ENCODE data around the gene CSTPP1. TPM values are rescaled to one million over a fixed set of nuclear protein-coding genes. Genes with fewer than 3 reads are reported as not detected.
"Not testable (repeated sequence)": the region's sequence is repeated elsewhere in the genome, so short reads cannot be mapped to it uniquely, and the experiment has no call there.

Gene CSTPP1
- total RNA-seq, 1 donor from 2014 or later, result 39.1 TPM

DNA sequence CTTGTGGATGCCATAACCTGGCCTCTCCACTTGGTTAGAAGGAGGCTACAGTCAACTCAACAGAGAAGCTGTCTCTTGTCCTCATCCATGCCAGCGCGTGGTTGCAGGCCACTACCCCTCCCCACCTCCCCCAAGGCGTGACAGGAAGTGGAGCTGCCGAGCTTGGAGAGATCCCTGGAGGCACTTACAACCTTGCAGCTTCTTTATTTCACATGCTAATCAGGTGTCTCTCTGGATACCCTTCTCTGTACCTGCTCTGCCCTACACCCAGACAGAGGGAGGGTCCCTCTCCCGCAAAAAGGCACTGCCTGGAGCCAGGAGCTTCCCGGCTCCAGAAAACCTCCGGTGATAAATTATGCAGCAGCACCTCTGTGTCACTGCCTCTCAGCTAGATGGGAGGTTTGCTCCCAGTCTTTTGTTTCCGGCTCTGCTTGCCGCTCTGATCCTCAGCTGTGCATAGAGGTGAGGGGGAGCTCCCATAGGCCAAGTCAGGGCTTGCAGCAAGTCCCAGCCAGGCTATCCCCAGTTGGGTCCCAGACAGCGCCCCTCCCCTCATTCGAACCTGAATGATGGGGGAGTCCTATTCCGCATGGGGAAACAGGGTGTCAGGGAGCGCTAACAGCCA lies 23.9 kb upstream of the CSTPP1 start:
- DNase-seq (ENCODE audit: low spot score), result no peak

DNA sequence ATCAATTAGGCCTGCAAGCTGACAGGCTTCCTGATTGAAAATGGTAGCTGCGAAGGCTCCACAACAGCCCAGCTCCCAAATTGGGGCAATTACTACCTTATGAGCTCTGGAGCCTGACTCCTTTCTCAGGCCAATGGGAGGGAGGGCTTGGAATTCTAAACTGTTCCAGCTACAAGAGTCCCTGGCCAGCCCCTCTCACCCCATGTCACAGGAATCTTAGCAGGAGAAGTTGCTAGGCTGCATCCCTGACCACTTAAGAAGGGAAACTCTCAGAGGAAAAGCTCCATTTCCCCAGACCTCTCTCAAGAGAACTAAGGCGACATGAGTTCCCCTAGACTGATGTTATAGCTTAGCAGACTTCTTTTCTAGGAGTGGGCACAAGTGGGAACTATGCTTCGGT lies 23.1 kb upstream of the CSTPP1 start:
- DNase-seq (ENCODE audit: low spot score), result no peak

DNA sequence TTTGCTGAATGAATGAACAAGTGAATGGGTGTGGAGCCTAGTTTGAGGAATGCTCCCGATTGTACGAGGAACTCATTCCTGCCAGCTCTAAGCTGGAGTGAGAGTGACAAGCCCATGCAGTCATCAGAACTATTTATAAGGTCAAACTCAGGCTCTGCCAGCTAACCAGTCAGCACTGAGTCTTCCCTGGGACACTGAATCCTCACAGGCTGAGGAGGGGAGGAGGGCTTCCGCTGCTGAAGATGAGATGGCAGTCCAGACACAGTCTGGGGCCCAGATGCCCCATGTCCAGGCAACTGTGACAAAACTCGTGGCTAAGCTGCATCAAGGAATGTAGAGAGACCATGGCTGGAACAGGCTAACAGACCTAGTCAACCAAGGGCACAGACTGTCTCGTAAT lies 22.2 kb upstream of the CSTPP1 start:
- DNase-seq (ENCODE audit: low spot score), result no peak

DNA sequence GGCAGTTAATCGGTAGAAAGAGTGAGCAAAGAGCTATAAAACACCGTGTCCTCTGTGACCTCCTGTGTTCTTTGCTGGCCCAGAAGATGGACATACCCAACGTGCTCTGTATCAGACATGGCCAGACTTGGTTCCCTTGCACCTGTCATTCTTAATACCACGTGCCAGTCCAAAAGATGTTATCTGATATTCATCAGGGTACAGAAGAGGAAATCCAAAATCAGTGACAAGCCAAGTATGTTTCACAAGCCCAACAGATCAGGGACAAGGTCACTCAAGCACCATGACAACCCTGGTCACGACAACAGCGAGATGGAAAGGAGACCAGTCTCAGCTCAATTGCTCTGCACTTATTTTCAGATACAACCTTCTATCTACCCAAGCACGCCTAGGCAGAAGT lies 21.7 kb upstream of the CSTPP1 start:
- no peak for DNase-seq (ENCODE audit: low spot score)

DNA sequence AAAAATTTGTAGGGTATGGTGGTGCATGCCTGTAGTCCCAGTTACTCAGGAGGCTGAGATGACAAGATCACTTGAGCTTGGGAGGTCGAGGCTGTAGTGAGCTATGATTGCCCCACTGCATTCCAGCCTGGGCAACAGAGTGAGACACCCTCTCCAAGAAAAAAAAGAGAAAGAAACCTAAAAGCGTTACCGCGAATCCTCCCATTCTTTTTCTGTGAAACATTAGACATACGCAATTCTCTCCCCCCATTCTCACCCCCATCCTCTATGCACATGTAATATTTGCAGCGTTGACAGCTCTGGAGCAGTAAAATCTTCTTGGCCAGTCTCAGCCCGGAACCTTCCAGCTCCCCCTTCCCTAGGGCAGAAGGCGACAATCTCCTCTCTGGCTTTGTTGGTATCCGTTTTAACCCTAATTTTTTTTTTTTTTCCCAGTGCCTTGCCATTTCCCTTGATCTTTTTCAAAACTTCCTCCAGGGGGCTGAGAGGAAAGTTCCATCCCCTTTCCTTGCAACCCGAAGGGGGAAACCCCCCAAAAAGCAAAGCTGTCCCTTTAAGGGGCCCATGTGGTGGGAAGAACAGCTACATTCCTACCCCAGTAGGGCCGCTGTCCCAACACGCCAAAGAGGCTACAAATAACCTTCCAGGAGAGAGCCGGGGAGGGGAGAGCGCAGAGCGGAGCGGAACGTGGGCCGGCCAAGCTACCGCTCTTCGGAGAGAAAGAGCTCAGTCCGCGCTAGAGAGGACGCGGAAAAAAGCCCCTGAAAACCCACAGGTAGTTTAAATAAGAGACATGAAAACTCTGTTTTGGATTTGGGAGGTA lies 20.1 kb upstream of the CSTPP1 start:
- no peak for DNase-seq (ENCODE audit: low spot score)

DNA sequence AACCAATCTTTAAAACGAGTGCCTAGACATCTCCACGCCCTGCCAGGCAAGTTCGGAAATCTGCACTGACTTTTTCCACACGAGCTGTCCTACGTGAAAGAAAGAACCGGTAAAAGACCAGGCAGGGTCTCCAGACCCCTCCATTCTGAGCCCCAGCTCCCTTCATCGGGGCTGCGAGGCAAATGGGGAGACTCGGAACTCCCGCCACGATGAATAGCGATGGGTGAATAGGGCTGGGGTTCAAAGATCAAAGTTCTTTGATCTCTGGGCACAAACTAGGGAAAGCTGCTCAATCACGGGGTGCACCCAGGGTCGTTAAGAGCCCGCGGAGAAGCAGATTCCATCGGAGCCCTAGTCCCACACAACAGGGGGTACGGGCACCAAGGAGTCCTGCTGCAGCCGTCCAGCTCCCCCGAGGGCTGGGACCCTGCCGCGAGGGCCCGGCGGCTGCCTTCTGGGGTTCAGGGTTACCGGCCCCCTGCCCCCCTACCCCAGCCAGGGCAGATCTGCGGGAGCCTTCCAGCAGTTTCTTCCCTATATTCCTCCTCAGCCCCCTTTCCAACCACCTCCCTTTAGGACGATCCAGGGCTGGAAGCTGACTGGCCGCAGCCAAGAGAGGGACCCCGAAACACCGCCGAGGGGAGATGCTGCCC lies 19.3 kb upstream of the CSTPP1 start:
- DNase-seq (ENCODE audit: low spot score), result no peak

DNA sequence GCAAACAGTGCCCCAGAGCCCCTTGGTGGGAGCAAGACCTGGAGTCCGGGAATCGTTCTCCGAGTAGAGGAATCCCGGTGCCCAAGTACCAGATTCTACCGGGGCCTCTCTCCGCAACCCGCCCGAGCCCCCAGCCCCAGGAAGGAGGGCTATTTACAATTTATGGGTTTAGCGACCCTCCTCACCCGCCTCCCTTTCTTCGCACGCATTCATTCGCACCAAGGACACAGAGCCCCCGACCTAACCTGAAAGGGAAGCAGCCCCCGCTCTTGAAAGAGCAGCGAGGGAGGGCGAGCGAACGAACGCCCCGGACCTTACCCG lies 18.8 kb upstream of the CSTPP1 start:
- no peak for DNase-seq (ENCODE audit: low spot score)

DNA sequence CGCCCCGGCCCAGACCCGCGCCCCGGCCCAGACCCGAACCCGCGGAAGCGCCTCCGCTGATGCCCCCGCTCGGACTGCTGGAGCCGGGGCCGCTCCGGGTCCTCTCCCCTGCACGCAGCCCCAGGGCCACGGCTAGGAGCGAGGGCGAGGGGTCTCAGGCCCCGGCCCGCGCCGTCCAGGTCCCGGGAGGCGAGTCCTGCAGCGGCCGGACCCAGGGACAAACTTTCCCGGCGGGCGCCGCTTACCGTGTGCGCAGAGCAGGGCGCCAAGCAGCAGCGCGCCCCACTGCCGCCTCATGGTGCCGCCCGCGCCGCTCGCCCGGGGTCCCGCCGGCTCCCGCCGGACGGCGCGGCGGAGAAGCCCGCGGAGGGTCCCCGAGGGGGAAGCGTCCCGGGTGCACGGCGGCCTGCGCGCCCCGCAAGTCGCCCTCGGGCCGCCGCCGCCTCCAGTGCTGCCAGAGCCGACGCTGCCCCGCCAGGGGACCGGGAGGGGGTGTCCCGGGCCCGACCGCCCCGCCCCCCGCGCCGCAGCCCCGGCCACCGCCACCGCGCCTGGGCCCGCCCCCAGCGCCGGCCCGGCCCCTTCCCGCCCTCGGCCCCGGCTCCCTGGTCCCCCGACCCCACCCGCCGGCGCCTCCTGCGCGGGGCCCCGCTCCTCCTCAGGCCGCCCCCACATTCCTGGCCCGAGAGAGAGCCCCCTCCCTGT lies 18.3 kb upstream of the CSTPP1 start, which contains the start of gene LRP4:
Gene LRP4 (minus strand): TSS at position 468 of the 705 bp plus-strand sequence. CDS start 171 bp downstream, at position 297.
- no peak for DNase-seq (ENCODE audit: low spot score)

DNA sequence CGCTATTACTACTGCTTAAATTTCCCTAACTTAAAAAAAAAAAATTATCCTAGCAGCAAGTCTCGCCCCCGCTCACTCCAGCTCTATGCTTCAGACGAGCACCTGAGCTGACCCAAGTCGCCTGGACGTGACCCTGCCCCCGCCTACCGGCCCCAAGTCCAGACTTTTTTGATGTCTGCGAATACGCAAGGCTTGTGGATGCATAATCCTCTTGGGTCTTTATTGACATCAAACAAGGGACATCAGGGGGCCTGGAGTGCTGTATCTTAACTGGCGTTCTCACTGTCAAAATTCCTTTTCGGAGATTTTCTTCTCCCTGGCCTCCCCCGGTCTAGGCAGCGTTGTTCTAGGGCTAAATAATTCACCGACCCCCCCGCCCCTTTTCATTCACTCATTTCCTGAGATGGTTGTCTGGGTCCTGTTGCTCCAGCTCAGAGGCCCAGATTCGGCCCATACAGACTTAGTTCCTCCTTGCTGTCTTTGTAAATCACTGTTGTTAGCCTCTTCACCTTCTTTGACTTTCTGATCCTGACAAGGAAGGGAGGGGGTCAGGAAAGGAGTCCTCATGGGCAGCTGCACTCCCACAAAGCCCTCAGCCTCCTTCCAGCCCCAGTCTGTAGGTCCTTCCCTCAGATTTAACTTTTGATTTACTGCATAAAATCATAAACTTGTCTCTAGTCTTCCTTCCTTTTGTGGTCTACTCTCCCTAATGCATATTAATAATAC lies 17.6 kb upstream of the CSTPP1 start:
- no peak for DNase-seq (ENCODE audit: low spot score)

DNA sequence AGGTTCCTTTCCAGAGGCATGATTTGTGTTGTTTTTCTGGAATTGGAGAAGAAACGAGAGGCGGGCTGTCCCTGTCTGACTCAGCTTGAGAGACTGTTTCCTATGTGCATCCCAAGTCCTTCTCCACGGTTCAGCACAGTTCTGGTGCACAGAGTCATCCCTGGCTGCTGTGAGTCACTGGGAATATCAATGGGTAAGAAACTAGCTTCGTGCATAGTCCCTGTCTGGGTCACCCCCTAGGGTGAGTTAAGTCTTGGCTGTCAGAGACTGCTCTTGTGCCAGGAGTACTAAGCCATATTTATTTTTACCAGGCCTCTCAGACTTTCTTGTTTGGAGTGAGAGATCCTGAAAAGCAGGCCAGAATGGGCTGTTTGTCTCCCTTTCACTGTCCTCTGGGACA lies 15.8 kb upstream of the CSTPP1 start:
- no peak for DNase-seq (ENCODE audit: low spot score)

DNA sequence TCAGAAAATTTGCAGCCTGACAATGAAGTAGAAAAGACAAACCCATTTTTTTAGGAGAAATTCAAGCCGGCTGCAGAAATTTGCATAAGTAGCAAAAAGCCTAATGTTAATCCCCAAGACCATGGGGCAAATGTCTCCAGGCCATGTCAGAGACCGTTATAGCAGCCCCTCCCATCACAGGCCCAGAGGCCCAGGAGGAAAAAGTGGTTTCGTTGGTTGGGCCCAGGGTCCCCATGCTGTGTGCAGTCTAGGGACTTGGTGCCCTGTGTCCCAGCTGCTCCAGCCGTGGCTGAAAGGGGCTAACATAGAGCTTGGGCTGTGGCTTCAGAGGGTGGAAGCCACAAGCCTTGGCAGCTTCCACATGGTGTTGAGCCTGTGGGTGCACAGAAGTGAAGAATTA lies 8.6 kb upstream of the CSTPP1 start:
- DNase-seq (ENCODE audit: low spot score), result not testable (repeated sequence)

DNA sequence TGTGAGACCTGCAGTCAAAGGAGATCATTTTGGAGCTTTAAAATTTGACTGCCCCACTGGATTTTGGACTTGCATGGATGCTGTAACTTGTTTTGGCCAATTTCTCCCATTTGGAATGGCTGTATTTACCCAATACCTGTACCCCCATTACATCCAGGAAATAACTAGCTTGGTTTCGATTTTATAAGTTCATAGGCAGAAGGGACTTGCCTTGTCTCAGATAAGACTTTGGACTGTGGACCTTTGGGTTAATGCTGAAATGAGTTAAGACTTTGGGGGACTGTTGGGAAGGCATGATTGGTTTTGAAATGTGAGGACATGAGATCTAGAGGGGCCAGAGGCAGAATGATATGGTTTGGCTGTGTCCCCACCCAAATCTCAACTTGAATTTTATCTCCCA lies 7.9 kb upstream of the CSTPP1 start:
- not testable (repeated sequence) for DNase-seq (ENCODE audit: low spot score)

DNA sequence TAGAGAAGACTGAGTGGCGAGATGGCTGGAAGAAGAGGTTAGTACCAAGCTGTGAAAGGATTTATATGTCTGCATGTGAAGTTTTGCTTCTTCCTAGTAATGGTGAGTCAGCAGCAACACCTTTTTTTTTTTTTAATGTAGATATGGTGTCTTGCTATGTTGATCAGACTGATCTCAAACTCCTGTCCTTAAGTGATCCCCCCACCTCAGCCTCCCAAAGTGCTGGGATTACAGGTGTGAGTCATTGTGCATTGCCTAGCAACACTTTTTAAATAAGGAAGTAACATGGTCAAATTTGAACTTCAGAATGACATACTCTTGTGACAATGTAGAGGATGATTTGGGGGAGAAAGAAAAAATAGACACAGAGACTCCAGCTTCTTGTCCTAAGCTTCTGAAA lies 6.5 kb upstream of the CSTPP1 start:
- DNase-seq (ENCODE audit: low spot score), result no peak

DNA sequence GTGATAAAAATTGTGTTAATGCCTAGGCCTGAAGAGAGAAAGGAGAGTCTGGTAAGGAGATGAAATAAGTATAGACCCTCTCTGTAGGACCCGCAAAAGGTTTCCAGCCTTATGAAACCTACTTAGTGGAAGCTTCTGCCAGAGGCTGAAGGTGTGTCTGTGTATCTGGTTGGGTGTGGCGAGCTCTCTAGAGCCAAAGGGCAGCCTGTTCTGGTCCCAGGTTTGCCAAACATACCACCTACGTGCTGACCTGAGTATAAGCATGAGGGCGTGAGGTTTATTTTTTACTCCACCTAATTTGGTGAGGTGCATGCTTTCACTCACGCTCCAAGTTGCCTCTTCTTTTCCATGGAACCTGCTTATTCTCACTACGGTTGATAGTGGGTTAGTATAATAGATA lies 5.6 kb downstream of the CSTPP1 start:
- no peak for DNase-seq (ENCODE audit: low spot score)

DNA sequence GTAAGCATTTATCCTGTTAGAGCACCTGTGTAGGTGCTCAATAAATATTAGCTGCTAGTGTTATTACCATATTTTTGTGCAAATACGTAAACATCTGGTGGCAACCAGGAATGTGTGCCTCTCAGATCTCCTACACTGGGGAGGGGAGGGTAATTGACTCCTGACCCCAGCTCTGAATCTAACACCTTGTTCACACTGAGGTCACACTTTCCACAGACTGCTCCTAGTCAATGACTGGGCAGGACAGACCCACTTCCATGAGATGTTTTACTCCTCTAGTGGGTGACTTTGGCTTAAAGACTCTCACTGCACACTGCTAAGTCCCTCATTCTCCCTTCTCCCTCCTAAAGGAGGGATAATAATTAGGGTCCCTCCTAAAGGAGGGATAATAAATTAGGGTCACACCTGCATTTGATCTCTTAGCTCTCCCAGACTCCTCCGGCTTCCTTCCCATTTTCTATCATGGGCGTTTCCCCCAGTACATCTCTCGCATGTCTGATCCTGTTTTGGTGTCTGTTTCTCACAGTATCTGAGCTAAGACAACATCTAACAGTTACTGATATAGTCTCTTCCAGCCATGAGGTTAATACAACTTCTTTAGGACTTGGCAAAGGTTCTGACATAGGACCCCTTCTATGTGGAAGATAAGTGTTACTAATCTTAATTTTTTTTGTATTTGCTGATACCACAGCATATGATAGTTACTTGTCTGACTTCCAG lies 8.0 kb downstream of the CSTPP1 start:
- DNase-seq (ENCODE audit: low spot score), result no peak

DNA sequence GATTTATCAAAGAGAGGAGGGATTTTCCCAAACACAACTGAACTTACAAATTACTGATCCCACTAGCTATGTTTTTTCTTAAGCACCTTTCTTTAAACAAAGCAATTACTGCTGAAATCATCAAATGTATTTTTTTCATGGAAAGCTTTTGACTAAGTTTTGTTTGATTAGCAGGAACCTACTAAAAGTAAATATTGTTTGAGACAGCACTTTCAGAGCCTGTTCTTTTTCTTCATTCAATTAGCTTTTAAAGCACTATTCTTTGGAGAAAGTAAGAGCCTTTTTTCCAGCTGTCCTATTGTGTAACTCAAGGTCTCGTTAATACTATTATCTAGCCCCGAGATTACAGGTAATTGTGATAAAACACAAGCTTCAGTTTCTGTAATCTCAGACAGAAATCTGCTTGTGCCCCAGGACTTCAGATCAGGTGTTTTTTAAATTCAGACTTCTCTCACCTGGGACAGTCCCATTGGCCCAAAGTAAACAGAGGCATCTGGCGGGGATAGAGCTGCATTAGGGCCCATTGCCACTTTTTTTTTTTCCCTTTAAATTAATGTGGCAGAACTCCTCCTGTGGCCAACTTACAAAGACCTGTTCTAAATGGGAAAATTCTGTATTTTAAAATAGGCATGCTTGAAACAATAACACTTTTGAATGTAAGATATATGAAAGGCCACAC lies 11.0 kb downstream of the CSTPP1 start:
- DNase-seq (ENCODE audit: low spot score), result no peak

DNA sequence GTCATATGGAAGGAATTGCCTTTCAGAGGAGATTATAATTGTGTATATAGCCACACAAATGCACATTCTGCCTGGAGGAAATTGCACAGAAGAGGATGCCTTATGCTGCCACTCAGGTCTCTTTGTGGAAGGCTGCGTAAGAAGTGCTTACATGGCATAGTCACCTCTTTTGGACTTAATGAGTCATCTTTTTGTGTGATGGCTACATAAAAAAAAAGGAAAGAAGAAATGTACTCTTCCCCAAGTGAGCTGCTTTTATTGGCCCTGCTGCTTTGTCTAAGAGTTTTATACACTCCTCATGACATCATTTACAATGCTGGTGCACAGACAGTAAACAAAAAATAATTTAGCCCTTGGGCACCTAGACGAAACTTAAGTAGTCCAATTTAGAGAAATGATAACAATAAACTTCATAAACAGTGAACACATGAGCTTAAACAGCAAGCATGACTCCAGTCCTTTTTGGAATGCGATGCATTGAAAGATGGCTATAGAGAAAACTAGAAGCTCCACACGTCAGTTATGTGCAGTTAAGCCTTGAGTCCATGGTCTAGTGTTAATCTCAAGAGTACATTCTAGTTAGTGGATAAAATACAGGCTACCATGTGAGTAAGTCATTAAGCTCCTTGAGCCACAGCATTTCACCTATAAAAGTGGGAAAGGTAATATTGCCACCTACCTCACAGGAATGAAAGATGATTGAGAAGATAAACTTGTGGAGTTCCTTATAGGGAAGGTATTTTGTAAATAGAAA lies 12.0 kb downstream of the CSTPP1 start:
- no peak for DNase-seq (ENCODE audit: low spot score)

DNA sequence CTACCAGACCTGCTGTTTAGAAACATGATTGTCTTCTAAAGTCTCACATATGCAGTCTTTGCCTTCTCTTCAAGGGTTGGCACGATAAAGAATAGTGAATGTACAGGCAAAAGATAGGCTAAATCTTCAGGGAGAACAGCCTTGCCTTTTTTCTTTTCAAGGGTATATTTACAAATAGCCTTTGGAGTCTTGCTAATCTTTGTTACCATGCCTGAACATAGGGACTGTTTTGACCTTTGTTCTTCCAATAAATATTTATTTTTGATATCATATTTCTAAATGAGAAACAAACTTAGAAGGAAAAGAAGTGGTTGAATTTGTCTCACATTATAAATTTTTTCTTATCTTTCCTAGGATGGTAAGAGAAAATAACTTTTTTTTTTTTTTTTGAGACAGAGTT lies 12.7 kb downstream of the CSTPP1 start:
- no peak for DNase-seq (ENCODE audit: low spot score)

DNA sequence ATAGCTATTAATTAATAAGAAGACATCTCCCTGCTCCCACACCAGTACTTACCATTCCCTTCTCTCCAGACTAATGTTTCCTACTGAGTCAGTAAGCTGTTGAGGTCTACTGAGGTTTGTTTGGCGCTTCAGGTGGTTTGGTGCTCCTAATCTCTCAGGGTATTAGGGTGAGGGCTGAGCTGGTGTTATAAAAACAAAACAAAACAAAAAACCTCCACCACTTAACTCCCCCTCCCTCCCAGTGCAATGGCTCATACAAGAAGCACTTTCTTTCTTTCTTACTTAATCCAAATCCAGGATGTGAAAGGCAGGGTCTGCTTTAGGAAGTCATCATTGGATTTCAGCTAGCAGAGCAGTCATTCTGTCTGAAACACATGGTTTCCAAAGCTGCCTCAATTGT lies 15.3 kb downstream of the CSTPP1 start:
- no peak for DNase-seq (ENCODE audit: low spot score)

DNA sequence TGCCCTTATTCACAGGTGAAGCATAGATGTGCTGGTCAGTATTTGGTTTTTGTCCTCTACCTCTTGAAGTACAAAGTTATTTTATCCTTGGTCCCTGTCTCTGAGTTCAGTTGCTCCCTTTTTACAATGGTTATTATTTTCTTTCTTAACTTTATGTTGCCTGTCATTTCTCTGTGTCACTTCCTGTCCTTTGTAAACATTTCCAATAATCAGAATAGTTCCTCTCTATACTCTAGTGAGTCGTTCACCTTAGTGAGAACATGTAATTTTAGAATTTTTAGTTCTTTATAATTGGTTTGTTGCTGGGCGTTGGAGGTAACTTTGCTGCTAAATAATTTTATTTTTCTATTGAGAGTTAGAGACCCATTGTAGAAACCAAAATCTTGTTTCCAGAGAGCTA lies 16.0 kb downstream of the CSTPP1 start:
- DNase-seq (ENCODE audit: low spot score), result no peak

Data from mucosa of gallbladder (tissue), 1 donor.